ENCODE results near the gene EHMT1.

Gene EHMT1

GRCh38 chr9:137748311-137748710, 129.5 kb downstream of the EHMT1 start:
- DNase-seq = no peak

GRCh38 chr9:137748741-137749140, 129.9 kb downstream of the EHMT1 start:
- DNase-seq = no peak

GRCh38 chr9:137749511-137749910, 130.7 kb downstream of the EHMT1 start:
- DNase-seq = no peak

GRCh38 chr9:137750007-137750406, 131.2 kb downstream of the EHMT1 start:
- DNase-seq = no peak

- no peak for DNase-seq
Measured at GRCh38 chr9:137750566-137750965, 131.8 kb downstream of the EHMT1 start.

- no peak for DNase-seq
Measured at GRCh38 chr9:137751616-137752015, 132.8 kb downstream of the EHMT1 start.

GRCh38 chr9:137752426-137752825, 133.6 kb downstream of the EHMT1 start:
- peak; percentile 43 for DNase-seq

GRCh38 chr9:137753192-137753765, 134.5 kb downstream of the EHMT1 start:
- DNase-seq = no peak

GRCh38 chr9:137755261-137755927, 136.6 kb downstream of the EHMT1 start:
- no peak for DNase-seq

- no peak for DNase-seq
Measured at GRCh38 chr9:137756045-137756744, 137.4 kb downstream of the EHMT1 start.

GRCh38 chr9:137757139-137757538, 138.3 kb downstream of the EHMT1 start:
- DNase-seq = no peak

- DNase-seq = no peak
Measured at GRCh38 chr9:137757613-137758029, 138.8 kb downstream of the EHMT1 start.

- no peak for DNase-seq
Measured at GRCh38 chr9:137758067-137758466, 139.3 kb downstream of the EHMT1 start.

- no peak for DNase-seq
Measured at GRCh38 chr9:137759117-137759516, 140.3 kb downstream of the EHMT1 start.

GRCh38 chr9:137759649-137760321, 141.0 kb downstream of the EHMT1 start:
- no peak for DNase-seq

- DNase-seq = no peak
Measured at GRCh38 chr9:137760426-137760825, 141.6 kb downstream of the EHMT1 start.

GRCh38 chr9:137761032-137761431, 142.2 kb downstream of the EHMT1 start:
- no peak for DNase-seq

- no peak for DNase-seq
Measured at GRCh38 chr9:137761793-137762192, 143.0 kb downstream of the EHMT1 start.

- no peak for DNase-seq
Measured at GRCh38 chr9:137762414-137763061, 143.7 kb downstream of the EHMT1 start.

GRCh38 chr9:137763271-137763955, 144.6 kb downstream of the EHMT1 start:
- DNase-seq = no peak

GRCh38 chr9:137764171-137764671, 145.4 kb downstream of the EHMT1 start:
- DNase-seq = no peak

GRCh38 chr9:137764981-137765380, 146.2 kb downstream of the EHMT1 start:
- DNase-seq = no peak
